Neural progenitor cell (in vitro differentiated cells): Measurements from ENCODE around the gene ADSS1. TPM values are rescaled to one million over a fixed set of nuclear protein-coding genes. Genes with fewer than 3 reads are reported as not detected.
"Not testable (repeated sequence)": the region's sequence is repeated elsewhere in the genome, so short reads cannot be mapped to it uniquely, and the experiment has no call there.

Experiments used
- DNase-seq: peaks from one replicate; pipeline ENCODE4 v3.0.0-alpha.2; 2016; ENCODE audit warnings: low spot score
- H2AFZ ChIP-seq: fragments of 200-600 bp; sonication (generic); replicated peaks from 2 replicates; pipeline ENCODE4 v1.6.1; 2016; ENCODE audit warnings: antibody characterized with exemption
- H3F3A ChIP-seq: fragments of 200-600 bp; sonication (generic); 2 replicates; pipeline ENCODE4 v1.6.1; 2016; ENCODE audit warnings: antibody characterized with exemption, low read depth
- H3K27ac ChIP-seq: fragments of 200-600 bp; sonication (generic); 2 replicates; pipeline ENCODE4 v1.5.1; 2016; ENCODE audit warnings: mild to moderate bottlenecking
- H3K27me3 ChIP-seq: fragments of 200-600 bp; sonication (generic); 2 replicates; pipeline ENCODE4 v1.6.1; 2016; ENCODE audit warnings: mild to moderate bottlenecking, moderate library complexity
- H3K36me3 ChIP-seq: fragments of 200-600 bp; sonication (generic); 2 replicates; pipeline ENCODE4 v1.5.1; 2016
- H3K4me1 ChIP-seq: fragments of 200-600 bp; sonication (generic); 2 replicates; pipeline ENCODE4 v1.6.1; 2016; ENCODE audit warnings: mixed run types
- H3K4me2 ChIP-seq: fragments of 200-600 bp; sonication (generic); 2 replicates; pipeline ENCODE4 v1.6.1; 2016
- H3K4me3 ChIP-seq: fragments of 200-600 bp; sonication (generic); 2 replicates; pipeline ENCODE4 v1.5.1; 2016
- H3K79me2 ChIP-seq: fragments of 200-600 bp; sonication (generic); 2 replicates; pipeline ENCODE4 v1.6.1; 2016; ENCODE audit warnings: low read depth
- H3K9ac ChIP-seq: fragments of 200-600 bp; sonication (generic); 2 replicates; pipeline ENCODE4 v1.6.1; 2016
- H3K9me3 ChIP-seq: fragments of 200-600 bp; sonication (generic); 2 replicates; pipeline ENCODE4 v1.5.1; 2016; ENCODE audit warnings: low read depth
- H4K20me1 ChIP-seq: fragments of 200-600 bp; sonication (generic); 2 replicates; pipeline ENCODE4 v1.6.1; 2016; ENCODE audit warnings: low read depth
- H3K27ac Mint-ChIP-seq: 3 replicates; pipeline ENCODE4 v1.8.0; 2021; ENCODE audit warnings: mixed read lengths
- H3K27me3 Mint-ChIP-seq: 2 replicates; pipeline ENCODE4 v1.8.0; 2022; ENCODE audit warnings: low read depth, mild to moderate bottlenecking, inconsistent platforms, moderate library complexity, mixed read lengths; ENCODE audit not compliant: insufficient read depth
- H3K36me3 Mint-ChIP-seq: 3 replicates; pipeline ENCODE4 v1.8.0; 2021; ENCODE audit warnings: mixed read lengths
- H3K4me1 Mint-ChIP-seq: 3 replicates; pipeline ENCODE4 v1.8.0; 2021; ENCODE audit warnings: mixed read lengths
- H3K4me3 Mint-ChIP-seq: 3 replicates; pipeline ENCODE4 v1.8.0; 2021; ENCODE audit warnings: mild to moderate bottlenecking, moderate library complexity, mixed read lengths
- H3K9me3 Mint-ChIP-seq: 3 replicates; pipeline ENCODE4 v1.8.0; 2020; ENCODE audit warnings: mixed read lengths
- CTCF ChIP-seq: fragments of 200-600 bp; sonication (generic); IDR thresholded peaks from 2 replicates; pipeline ENCODE4 v1.5.1; 2017; ENCODE audit warnings: antibody characterized with exemption, mild to moderate bottlenecking
- EZH2 ChIP-seq: fragments of 200-600 bp; sonication (generic); IDR thresholded peaks from 2 replicates; pipeline ENCODE4 v1.6.1; 2017; ENCODE audit warnings: antibody characterized with exemption, mild to moderate bottlenecking, moderate library complexity
- EZH2phosphoT487 ChIP-seq: fragments of 200-600 bp; sonication (generic); IDR thresholded peaks from 2 replicates; pipeline ENCODE4 v1.6.1; 2017; ENCODE audit warnings: antibody characterized with exemption
- total RNA-seq: library from RNA; depleted of rRNA; stranded (reverse); fragments of >200 nt; gene quantifications from 2 replicates; pipeline ENCODE4 v1.2.3, GENCODE V29; 2015; ENCODE audit warnings: low replicate concordance

The ADSS1 gene
- total RNA-seq, 1 donor from 2014 or later = 26.4 TPM

- H3K27ac ChIP-seq = no peak overlapping the region
- no peak overlapping the region for H3K9ac ChIP-seq
- no peak overlapping the region for H3K4me3 ChIP-seq
- Mint-ChIP-seq H3K36me3 (no peaks in the 10 kb centered on the region), H3K9me3 (peaks cover 2% of the 10 kb centered on the region), H3K4me1 (peaks cover 8% of the 10 kb centered on the region), H3K27me3 (no peaks in the 10 kb centered on the region), H3K4me3 (no peak overlapping the region), H3K27ac (no peak overlapping the region)
- no peak for TF ChIP-seq EZH2
- no peak for TF ChIP-seq CTCF
- TF ChIP-seq EZH2phosphoT487 = no peak
- no peak for DNase-seq
- no peaks in the 10 kb centered on the region for H3K27me3 ChIP-seq
- no peaks in the 10 kb centered on the region for H4K20me1 ChIP-seq
- H3K36me3 ChIP-seq = no peaks in the 10 kb centered on the region
- peaks cover 13% of the 10 kb centered on the region for H3K4me1 ChIP-seq
- H3K79me2 ChIP-seq = no peaks in the 10 kb centered on the region
- no peak overlapping the region for H3K4me2 ChIP-seq
- H3K9me3 ChIP-seq = no peaks in the 10 kb centered on the region
- H2AFZ ChIP-seq = no peak overlapping the region
- no peaks in the 10 kb centered on the region for H3F3A ChIP-seq
Measured at GRCh38 chr14:104728631-104729030, 4.6 kb downstream of the ADSS1 start.

- not testable (repeated sequence) for H3K79me2 ChIP-seq, H3K27ac ChIP-seq, H3K27me3 Mint-ChIP-seq, DNase-seq, H3K4me3 ChIP-seq, H3K4me3 Mint-ChIP-seq, H3K4me2 ChIP-seq, H3K9me3 ChIP-seq, H3K9ac ChIP-seq, H3K27me3 ChIP-seq, H3K9me3 Mint-ChIP-seq, H2AFZ ChIP-seq, H3K4me1 Mint-ChIP-seq, H3F3A ChIP-seq, H3K36me3 Mint-ChIP-seq, H3K36me3 ChIP-seq, H4K20me1 ChIP-seq
- H3K27ac Mint-ChIP-seq = peak overlapping the region; percentile 60
- peaks cover 13% of the 10 kb centered on the region for H3K4me1 ChIP-seq
Measured at GRCh38 chr14:104729176-104729834, 5.3 kb downstream of the ADSS1 start.

- no peak overlapping the region for H3K9ac ChIP-seq
- H3K9me3 Mint-ChIP-seq = peaks cover 2% of the 10 kb centered on the region
- peaks cover 8% of the 10 kb centered on the region for H3K4me1 Mint-ChIP-seq
- H3K4me3 Mint-ChIP-seq = no peak overlapping the region
- H3K9me3 ChIP-seq = no peaks in the 10 kb centered on the region
- no peak overlapping the region for H3K27ac Mint-ChIP-seq
- H2AFZ ChIP-seq = no peak overlapping the region
- H3K27me3 ChIP-seq = no peaks in the 10 kb centered on the region
- DNase-seq = no peak
- H3K27me3 Mint-ChIP-seq = no peaks in the 10 kb centered on the region
- H3K4me2 ChIP-seq = no peak overlapping the region
- H3K36me3 Mint-ChIP-seq = no peaks in the 10 kb centered on the region
- H3K36me3 ChIP-seq = no peaks in the 10 kb centered on the region
- peaks cover 9% of the 10 kb centered on the region for H3K4me1 ChIP-seq
- H4K20me1 ChIP-seq = no peaks in the 10 kb centered on the region
- H3K4me3 ChIP-seq = no peak overlapping the region
- H3K79me2 ChIP-seq = no peaks in the 10 kb centered on the region
- H3K27ac ChIP-seq = no peak overlapping the region
- no peaks in the 10 kb centered on the region for H3F3A ChIP-seq
- TF ChIP-seq CTCF = no peak
- TF ChIP-seq EZH2phosphoT487 = no peak
- TF ChIP-seq EZH2 = no peak
Measured at GRCh38 chr14:104729835-104730181, 5.8 kb downstream of the ADSS1 start.

GRCh38 chr14:104730487-104730886, 6.5 kb downstream of the ADSS1 start:
- no peaks in the 10 kb centered on the region for H3K27me3 ChIP-seq
- H3K4me1 Mint-ChIP-seq = peaks cover 3% of the 10 kb centered on the region
- H3K4me3 ChIP-seq = no peak overlapping the region
- H3K36me3 Mint-ChIP-seq = no peaks in the 10 kb centered on the region
- no peaks in the 10 kb centered on the region for H3K36me3 ChIP-seq
- no peak for TF ChIP-seq EZH2phosphoT487
- TF ChIP-seq EZH2 = no peak
- TF ChIP-seq CTCF = no peak
- no peak overlapping the region for H3K27ac ChIP-seq
- no peak for DNase-seq
- H3K27me3 Mint-ChIP-seq = no peaks in the 10 kb centered on the region
- no peaks in the 10 kb centered on the region for H3K9me3 ChIP-seq
- H2AFZ ChIP-seq = no peak overlapping the region
- H4K20me1 ChIP-seq = no peaks in the 10 kb centered on the region
- no peaks in the 10 kb centered on the region for H3F3A ChIP-seq
- peaks cover 2% of the 10 kb centered on the region for H3K4me1 ChIP-seq
- no peaks in the 10 kb centered on the region for H3K79me2 ChIP-seq
- no peak overlapping the region for H3K27ac Mint-ChIP-seq
- H3K4me3 Mint-ChIP-seq = no peak overlapping the region
- no peak overlapping the region for H3K9ac ChIP-seq
- H3K4me2 ChIP-seq = no peak overlapping the region
- peaks cover 2% of the 10 kb centered on the region for H3K9me3 Mint-ChIP-seq
